GM19238 (cell line): ENCODE results near the gene CASP9.
"Not testable (repeated sequence)": the region's sequence is repeated elsewhere in the genome, so short reads cannot be mapped to it uniquely, and the experiment has no call there.

Experiments used
- DNase-seq: peaks from one replicate; pipeline ENCODE4 v3.0.0; 2011; ENCODE audit warnings: low spot score; ENCODE audit not compliant: insufficient read length

CASP9 gene

DNA sequence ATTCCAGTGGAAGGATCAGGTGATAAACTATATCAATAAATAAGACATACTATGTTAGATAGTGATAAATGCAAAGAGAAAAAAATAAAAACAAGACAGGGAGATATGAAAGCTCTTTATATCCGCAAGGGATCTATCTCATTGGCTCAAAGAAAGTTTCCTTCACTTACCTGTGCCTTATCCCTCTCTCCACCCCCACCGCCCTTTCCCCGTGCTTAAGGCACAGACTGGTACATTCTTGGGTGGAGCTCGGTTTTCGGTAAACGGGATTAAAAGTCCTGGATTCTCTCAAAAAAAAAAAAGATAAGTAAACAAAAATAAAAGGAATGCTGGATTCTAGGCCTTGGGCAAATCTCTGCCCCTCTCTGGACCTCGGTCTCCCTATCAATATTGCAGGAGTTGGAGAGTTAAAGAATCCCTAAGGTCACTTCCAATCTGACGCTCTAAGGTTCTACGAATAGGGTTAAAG, 2.0 kb upstream of the CASP9 start:
- no peak for DNase-seq

DNA sequence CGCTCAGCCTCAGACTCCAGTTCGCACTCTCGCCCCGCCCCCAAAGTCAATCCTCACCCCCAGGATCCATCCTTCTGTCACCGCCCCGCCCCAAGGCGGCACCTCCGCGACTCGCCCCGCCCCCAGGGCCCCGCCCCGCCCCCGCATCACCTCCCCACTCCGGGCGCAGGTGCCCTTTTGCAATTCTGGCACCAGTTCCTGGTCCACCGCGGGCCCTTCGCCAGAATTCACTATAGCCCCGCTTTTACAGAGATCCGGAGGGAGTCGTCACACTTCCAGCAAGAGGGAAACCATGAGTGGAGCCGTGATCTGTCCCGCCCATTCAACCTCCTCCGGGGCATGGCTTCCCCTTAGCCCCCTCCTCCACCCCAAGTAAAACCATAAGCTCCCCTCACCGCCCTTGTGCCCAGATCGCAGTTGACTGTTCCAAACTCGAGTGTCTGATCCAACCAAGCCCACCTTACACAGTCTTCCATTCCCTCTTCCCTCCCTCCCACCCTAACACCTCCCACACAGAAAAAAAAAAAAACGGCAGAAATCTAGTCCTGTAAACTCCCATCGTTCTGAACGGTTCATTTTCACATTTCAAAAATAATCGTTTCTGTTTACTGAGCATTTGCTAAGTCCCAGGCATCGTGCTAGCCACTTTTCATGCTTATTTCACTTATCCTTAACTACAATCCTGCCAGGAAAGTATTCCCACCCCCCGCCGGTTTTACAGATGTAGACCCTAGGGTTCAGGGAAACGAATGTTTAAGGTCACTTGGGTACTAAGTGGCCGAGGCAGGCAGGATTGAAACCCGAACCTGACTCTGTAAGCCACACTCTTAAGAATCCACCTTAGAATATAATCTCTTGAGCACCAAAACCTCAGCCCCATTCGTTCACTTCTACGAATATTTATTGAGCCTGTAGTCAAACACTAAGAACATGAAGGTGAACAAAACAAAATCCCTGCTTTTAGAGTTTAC, 1.3 kb upstream of the CASP9 start:
- DNase-seq: peak; percentile 73

DNA sequence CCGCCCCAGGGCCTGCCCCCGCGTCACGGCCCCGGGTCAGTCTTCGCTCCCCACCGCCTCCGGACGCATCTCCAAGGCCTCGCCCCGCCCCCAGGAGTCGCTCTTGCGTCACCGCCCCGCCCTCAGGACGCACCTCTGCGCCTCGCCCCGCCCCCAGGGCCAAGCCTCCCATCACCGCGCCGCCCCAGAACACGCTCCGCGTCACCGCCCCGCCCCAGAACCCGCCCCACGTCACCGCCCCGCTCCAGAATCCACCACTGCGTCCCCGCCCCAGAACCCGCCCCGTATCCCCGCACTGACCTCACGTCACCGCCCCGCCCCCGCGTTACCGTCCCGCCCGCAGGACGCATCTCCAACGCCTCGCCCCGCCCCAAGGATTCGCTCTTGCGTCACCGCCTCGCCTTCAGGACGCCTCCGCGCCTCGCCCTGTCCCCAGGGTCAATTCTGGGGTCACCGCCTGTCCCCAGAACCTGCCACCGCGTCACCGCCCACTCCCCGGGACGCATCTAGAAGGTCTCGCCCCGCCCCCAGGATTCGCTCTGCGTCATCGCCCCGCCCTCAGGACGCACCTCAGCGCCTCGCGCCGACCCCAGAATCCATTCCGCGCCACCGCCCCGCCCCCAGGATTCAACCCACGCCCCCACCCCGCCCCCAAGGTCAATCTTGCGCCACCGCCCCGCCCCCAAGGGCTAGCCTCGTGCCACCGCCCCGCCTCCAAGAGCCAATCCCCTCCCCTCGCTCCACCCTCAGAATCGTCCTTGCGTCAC, 451 bp upstream of the CASP9 start:
- peak; percentile 88 for DNase-seq

DNA sequence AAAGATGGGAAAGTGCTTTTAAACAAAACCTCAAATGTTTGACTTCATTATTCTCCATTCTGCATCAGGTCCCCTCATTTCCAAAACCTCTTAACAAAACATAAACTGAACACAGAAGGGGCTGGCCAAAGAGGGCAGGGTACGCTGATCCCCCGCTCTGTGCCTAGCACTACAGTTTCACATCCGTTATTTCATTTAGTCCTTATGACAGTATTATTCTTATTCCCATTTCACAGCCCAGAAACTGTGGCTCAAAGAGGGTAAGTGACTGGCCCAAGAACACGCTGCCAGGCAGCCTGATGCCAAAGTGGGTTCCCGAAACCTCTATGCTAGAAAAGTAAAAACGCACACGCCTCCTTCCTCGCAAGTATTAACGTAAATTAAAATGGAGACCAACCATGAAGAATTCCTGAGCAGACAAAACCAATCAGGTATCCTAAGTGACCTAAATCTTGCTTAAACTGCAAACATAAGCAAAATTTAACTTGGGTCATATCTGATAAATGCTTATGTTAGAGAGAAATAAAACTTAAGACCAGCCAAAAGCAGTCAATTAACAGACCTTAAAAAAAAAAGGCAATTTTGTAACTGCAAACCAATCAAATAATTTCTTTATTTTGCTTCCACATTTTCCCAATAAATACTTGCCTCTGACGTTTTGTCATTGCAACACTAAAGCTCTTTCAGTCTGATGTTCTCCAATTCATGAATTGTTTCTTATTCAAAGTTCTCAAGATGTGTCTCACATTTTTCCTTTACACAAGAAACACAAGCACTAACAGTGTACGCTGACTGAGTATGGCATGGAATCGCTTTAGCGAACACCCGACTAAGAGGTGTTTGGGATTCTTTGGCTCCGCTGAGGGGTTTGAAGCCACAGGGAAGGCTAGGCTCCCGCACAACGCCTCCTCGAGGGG, 653 bp downstream of the CASP9 start:
- no peak for DNase-seq

GRCh38 chr1:15522551-15522950, 1.5 kb downstream of the CASP9 start:
- DNase-seq: no peak

DNA sequence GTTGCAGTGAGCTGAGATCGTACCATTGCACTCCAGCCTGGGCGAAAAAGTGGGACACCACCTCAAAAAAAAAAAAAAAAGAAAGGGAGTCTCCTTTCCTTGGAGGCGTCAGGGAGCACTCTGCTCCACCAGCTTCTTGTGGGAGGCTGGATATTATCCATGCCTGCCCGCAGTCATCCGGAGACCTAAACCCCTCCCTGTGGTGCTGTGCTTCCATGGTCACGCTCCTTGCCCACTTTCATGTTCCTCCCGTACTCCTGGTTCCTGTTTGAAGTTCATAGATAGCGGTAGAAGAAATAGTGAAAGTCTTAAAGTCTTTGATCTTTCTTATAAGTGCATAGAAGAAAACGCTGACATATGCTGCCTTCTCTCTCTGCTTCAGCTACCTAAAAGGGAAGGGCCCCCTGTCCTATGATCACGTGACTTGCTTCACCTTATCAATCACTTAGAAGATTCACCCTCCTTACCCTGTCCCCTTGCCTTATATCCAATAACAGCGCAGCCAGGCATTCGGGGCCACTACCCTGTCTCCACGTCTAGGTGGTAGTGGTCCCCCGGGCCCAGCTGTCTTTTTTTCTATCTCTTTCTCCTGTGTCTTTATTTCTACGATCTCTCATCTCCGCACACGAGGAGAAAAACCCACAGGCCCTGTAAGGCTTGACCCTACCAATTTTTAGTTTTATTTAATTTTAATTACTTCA, 2.7 kb downstream of the CASP9 start:
- DNase-seq: not testable (repeated sequence)

DNA sequence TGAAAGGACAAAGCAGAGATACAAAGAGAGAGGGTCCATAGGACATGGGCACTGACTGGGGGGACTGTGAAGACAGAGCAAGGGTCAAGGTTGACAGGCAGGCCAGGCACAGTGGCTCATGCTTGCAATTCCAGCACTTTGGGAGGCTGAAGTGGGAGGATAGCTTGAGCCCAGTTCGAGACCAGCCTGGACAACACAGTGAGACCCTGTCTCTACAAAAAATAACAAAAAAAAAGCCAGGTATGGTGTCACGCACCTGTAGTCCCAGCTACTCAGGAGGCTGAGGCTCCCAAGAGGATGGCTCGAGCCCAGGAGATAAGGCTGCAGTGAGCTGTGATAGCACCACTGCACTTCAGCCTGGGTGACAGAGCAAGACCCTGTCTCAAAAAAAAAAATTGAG, 4.4 kb downstream of the CASP9 start:
- no peak for DNase-seq

GRCh38 chr1:15515022-15515663, 8.9 kb downstream of the CASP9 start:
- DNase-seq: no peak

DNA sequence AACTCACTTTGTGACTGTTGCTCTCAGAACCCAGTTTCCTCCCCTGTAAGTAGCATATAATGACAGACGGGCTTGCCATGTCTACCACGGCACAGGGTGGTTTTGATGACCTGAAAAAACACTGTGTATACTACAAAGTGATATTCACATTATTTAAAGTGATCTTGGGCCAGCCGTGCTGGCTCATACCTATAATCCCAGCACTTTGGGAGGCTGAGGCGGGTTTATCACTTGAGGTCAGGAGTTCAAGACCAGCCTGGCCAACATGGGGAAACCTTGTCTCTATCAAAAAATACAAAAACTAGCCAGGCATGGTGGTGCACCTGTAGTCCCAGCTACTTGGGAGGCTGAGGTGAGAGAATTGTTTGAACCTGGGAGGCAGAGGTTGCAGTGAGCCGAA, 9.5 kb downstream of the CASP9 start:
- not testable (repeated sequence) for DNase-seq

- DNase-seq: no peak
Observed at GRCh38 chr1:15513919-15514318, 10.1 kb downstream of the CASP9 start.

DNA sequence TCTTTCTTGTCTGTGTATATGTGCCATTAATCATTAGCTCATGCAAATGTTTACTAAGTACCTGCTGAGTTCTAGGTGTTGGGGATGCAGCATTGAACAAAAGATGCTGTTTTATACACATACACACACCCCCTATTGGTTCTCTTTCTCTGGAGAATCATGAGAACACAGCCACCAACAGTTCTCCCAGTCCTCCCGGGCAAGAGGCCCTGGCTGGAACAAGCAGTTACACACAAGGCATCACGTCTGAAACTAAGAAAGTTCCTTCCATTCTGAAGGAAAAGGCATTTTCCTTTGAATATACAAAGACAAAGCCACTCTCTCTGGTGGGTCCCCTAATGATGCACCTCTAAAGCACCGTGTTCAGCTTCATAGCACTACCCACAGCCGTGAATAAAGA, 10.8 kb downstream of the CASP9 start:
- DNase-seq: no peak

DNA sequence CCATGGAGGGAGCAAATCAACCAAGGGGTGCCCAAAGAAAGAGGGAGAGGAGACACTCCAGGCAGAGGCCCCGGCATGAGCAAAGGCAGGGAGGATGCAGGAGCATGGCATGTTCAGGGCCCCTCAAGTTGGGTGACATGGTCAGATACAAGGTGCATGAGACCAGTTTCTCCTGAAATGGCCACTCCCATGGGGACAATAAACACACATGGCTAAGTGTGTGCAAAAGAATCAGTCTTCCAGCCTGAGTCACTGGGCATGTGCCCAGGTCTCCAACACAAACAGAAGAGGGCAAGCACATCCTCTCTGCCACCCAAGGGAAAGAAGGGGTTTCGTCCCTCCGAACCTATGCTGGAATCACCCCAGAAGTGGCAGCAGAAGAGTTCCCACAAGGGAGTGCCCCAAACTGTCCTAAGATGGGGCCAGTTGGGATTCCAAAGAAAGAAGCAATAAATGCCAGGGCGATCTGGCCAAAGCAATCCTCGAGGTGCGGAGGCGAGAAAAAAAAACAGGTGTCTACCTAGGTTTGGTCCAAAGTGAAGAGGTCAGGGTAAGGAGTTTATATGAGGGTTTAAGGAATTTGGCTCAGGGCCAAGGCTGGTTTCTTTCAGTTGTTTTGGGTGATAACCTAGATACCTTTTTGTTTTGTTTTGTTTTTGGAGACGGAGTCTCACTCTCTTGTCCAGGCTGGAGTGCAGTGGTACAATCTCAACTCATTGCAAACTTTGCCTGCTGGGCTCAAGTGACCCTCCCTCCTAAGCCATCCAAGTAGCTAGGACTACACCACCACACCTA, 13.2 kb downstream of the CASP9 start:
- DNase-seq: no peak

- no peak for DNase-seq
Observed at GRCh38 chr1:15509586-15509985, 14.4 kb downstream of the CASP9 start.

DNA sequence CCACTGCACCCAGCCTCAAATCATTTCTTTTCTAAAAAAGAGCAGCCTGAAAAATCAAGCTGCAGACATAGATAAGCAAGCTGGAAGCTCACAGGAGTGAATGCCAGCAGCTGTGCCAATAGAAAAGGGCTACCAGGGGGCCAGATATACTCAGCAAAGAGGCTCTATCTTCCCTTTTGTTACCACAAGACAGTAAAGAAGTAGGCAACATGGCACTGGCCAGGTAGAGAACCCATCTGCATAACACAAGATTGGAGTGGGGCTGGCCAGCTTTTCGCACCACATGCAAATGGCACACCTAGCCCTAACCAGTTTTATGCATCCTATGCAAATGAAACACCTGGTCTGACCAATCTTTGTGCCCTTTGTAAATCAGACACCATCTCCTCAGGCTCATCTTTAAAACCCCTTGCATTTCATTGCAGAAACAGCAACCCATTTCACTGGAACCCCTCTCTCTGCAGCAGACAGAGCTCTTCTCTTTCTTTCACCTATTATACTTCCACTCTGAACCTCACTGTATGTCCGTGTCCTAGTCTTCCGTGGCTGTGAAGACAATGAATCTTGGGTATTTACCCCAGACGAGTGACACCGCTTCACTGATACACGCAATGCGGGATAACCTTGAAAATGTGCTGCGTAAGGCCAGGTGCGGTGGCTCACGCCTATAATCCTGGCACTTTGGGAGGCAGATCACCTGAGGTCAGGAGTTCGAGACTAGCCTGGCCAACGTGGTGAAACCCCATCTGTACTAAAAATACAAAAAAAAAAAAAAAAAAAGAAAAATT, 15.1 kb downstream of the CASP9 start:
- no peak for DNase-seq

GRCh38 chr1:15507278-15507677, 16.7 kb downstream of the CASP9 start:
- DNase-seq: no peak

DNA sequence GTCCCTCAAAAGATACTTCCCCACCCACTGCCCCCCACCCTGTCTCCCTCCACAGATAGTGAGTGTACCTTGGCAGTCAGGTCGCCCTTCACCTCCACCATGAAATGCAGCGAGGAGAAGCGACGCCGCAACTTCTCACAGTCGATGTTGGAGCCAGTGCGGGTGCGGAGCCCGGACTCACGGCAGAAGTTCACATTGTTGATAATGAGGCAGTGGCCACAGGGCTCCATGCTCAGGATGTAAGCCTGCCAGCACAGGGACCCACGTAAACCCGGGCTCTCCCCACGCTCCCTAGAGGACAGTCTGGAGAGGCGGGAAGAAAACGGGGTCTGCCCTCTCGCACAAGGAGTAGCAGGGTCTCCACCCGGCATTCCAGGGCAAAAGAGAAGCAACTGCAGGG, 17.2 kb downstream of the CASP9 start:
- no peak for DNase-seq

GRCh38 chr1:15504436-15504835, 19.6 kb downstream of the CASP9 start:
- DNase-seq: no peak

DNA sequence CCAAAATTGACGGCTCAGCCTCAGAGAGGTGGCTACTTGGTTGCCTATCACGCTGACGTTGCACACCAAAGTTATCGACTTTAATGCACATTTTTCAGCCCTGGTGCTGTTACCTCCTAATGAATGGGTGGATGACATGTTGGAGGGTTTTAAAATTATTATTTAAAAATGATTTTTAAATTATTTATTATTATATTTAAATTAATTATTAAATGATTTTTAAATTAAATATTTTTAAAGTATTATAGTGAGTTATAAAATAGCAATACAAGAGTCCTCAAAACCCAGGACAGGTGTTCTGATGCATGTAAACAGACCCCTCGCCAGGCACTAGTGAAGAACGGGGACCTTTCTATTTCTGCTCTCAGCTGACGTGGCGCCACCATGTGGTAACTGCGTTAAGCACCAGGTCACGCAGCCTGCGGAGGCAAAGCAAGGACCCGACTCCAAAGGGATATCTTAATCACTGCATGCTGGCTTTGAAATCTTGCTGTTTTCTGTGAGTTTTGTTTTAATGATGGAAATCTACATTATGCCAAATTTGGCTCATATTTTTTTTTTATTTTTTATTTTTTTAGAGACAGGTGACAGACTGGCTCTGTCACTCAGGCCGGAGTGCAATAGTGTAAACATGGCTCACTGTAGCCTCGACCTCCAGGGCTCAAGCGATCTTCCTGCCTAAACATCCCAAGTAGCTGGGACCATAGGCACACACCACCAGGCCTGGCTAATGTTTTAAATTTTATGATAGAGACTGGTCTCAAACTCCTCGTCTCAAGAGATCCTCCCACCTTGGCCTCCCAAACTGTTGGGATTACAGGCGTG, 22.6 kb downstream of the CASP9 start:
- DNase-seq: peak; percentile 62
